Hematopoietic multipotent progenitor cell treated with erythropoietin and hydrocortisone succinate and interleukin-3 and kit ligand, for 15 days (in vitro differentiated cells): Measurements from ENCODE around the gene ABT1.
"Not testable (repeated sequence)": the region's sequence is repeated elsewhere in the genome, so short reads cannot be mapped to it uniquely, and the experiment has no call there.

Experiments
- DNase-seq: peaks from one replicate; pipeline ENCODE4 v3.0.0-alpha.2; 2015; ENCODE audit warnings: low spot score

ABT1 gene

DNA sequence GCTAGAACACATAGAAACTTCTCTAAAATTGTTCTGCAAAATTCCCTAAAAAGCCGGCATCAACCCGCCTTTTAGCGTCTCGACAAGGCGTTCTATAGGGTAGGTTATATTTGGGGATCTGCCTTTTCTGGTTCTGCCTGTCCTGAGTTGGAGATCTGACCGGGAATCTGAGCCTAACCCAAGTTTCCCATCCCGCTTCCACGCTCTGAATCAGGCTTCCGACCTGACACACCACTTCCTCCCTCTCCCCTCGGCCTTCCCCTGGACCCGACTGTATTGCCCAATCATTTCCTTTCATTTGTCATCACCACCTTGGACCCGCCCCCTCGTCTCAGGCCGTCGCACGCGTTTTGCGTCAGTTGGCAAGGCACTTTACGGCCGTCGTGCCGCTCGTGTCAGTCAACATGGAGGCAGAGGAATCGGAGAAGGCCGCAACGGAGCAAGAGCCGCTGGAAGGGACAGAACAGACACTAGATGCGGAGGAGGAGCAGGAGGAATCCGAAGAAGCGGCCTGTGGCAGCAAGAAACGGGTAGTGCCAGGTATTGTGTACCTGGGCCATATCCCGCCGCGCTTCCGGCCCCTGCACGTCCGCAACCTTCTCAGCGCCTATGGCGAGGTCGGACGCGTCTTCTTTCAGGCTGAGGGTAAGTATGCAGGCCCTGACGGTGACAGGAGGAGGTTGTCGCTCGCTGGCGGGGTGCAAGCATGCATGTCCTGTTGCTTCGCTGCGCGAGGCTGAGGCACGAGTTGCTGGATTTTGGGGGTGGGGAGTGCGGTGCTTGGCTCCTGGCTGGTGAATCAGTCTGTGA, at the start of gene ABT1:
ABT1 (plus strand) TSS at position 375 of the 810 bp plus-strand sequence; CDS start at position 405, 30 bp downstream.
- DNase-seq, result peak; percentile 98

DNA sequence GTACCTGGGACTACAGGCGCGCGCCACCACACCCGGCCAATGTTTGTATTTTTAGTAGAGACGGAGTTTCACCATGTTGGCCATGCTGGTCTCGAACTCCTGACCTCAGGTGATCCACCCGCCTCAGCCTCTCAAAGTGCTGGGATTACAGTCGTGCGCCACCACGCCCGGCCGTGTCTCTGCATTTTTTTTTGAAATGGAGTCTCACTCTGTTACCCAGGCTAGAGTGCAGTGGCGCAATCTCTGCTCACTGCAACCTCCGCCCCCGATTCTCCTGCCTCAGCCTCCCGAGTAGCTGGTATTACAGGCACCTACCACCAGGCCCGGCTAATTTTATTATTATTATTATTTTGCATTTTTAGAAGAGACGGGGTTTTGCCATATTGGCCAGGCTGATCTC, 49.4 kb upstream of the ABT1 start:
- not testable (repeated sequence) for DNase-seq

DNA sequence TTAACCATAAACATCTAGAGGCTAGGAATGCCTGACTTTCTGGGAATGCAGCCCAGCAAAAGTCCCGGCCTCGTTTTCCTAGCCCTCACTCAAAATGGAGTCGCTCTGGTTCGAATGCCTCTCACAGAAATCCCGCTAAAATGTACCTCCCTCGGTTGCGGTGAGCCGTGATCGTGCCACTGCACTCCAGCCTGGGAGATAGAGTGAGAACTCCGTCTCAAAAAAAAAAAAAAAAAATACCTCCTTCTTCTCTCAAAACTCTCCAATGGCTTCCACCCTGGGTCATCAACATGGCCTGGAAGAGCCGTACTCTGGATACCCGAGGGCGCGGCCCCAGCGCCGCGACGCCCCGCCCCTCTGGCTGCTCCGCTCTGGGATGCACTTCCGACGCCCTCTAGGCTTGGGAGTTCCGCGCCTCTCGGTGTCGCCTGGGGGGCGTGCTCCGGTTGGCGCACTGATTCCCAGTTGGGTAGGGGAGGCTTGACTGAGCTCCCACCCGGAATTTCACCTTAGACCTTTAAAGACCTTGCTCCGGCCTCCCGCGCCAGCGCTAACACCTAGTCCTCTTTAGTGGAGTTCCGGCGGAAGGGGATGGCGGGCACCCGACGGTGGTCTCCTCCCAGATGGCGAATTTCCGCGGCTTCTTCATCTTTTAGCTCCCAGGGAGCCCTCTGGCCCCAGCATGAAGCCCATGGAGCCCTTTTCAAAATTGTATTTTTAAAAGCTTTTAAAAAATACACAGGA, 46.3 kb upstream of the ABT1 start:
- DNase-seq, result peak; percentile 44

DNA sequence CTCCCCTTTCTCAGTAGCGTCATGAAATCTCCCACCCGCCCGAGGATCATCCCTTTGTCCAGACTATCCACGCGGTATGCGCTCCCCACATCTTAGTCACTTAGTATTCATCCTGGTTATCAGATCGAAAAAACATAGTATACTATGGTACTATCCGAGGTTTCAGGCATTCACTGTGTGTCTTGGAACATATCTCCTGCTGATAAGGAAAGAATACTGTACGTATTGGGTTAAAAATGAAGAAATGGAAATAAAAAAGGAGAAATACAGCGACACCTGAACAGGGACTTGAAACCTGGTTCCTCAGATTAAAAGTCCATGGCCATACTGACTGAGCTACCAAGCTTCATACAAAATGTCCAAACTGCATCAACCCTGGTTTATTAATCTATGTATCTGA, 44.5 kb upstream of the ABT1 start:
- DNase-seq, result no peak

DNA sequence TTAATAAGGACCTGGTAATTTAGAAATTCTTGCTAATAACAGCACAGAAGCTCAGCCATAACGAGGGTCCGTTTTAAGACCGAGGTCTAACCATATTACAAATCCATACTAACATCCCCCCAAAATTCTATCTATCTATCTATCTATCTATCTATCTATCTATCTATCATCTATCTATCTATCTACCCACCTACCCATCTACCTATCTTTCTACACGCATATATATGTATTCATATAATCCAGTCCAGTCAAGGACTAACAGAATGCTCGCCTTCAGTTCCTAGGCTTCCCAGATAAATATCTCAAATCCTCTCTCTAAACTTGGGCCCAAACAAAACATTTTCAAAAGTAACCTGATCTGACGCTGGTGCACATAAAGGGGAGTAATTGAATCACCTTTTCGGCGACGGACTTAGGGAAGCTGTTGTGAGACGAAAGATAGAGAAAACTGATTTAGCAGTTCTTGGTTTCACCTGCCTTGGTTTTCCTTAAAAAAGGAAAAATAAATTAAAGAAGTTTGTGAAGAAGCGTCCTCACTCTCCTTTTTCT, 44.0 kb upstream of the ABT1 start:
- no peak for DNase-seq

DNA sequence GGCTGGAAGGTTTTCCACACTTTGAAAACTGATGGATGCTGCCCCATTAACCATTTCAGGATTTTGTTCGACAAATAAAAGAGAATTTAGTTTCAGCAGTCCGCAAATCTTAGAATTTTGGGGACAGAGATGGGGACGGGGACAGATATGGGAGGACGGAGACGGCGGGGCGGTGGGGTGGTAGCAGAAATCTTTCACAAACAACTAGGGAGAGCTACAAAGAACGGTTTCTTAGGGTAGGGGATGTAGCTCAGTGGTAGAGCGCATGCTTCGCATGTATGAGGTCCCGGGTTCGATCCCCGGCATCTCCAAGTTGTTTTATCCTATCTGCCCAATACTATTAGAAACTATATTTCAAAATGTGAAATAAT, 43.5 kb upstream of the ABT1 start:
- DNase-seq, result peak; percentile 82

DNA sequence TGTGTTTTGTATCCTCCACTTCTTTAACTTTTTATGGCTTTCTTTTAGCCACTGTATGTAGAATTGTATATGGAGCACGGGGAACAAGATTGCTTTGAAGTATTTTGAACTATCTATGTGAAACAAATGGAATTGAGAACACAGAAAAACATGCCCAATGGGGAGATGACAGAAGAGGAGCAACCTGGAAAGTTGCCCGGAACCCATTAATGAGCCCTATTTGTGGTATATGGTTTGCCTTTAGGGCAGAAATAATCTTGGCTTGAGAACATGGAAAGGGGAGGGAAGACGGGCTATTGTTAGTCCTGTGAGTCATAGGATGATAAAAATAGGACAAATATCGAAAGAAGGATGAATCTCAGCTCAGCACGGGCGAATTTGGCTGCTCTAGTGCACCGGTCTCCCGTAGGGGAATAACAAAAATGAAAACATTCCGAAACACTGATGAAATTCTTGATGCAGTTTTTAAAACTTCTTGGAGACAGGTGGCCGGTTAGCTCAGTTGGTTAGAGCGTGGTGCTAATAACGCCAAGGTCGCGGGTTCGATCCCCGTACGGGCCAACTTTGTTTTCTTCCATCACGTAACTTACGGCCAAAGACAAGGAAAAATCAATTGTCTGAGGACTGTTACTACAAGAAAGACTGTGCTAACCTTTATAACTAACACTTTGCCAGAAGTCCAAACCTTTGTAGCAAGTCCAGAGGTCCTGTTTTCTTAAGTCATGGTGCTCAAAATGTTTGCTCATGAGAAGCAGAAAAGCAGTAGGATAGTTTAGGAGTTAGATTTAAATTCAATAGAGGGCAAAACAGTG, 42.9 kb upstream of the ABT1 start:
- DNase-seq, result peak; percentile 83

DNA sequence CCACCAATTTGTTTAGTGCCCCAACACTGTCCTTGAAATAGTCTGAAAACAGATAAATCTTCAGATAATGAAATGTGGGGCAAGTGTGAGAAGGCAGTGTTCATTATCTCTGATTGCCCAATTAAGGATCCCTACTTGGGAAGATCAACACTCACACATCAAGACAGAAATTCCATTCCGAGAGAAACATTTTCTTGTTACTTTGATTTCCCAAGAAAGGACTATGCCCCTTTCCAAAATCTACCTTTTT, 42.4 kb upstream of the ABT1 start:
- DNase-seq, result no peak

DNA sequence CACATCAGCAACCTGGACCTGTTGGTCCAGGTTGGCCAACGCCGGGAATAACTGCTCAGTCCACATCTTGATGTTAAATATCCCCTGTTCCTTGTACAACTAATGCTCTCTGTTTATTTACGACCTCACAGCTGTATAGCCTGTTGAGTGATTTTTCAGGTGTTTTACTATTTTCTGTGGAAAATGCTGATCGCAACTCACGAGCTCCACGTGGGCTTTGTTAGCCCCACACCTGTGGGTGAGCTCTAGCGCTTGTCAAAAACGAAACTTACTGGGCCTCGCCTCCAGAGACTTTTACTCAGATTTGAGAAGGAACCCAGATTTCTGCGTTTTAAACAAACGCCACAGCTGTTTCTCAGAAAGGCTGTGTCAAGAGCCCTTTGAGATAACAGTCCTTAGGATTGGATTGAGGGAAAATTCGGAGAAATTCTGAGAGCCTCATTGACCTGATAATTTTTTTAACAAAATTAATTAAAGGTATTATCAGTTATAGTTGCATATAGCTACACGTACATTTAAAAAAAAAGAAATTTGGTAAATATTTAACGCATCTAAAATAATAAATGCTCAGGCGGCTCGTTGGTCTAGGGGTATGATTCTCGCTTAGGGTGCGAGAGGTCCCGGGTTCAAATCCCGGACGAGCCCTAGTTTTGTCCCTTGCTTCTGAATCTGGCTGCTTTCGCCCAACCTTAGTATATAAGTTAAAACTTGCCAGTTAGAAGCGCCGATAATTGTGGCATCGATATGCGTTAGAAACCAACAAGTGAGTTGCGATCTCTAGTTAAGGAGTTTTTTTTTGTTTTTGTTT, 41.9 kb upstream of the ABT1 start:
- DNase-seq, result peak; percentile 67

DNA sequence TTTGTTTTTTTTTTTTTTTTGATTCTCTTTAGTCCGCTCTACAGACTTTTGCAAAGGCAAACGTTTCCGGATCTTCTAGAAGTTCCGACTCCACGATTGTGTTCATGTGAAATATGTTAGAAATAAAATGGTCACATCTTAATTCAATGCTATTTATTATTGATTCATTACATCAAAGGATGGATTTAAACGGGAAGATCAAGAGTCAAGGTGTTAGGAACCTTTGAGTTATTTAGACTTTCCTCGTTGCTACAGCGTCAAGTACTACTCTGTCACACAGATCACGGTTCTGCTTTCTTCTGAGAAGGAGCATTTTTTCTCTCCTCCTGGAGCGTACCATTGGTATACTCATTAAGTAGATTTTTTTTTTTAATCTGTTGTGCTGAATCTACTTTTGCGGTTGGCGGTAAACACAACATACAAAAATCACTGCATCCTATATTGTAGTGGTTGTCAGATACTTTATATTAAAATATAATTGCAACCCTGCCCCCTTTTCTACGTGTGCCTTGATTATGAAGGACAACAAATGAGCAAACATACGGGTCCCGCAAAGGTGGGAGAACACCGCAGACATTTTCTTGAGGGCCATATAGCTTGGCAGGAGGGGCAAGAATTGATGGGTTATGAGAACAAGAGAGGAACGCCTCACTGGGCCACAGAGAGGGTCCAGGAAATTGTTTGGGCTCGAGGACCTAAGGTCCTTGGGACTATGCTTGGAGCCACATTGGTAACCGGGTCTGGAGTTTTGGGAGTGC, 41.1 kb upstream of the ABT1 start:
- no peak for DNase-seq

DNA sequence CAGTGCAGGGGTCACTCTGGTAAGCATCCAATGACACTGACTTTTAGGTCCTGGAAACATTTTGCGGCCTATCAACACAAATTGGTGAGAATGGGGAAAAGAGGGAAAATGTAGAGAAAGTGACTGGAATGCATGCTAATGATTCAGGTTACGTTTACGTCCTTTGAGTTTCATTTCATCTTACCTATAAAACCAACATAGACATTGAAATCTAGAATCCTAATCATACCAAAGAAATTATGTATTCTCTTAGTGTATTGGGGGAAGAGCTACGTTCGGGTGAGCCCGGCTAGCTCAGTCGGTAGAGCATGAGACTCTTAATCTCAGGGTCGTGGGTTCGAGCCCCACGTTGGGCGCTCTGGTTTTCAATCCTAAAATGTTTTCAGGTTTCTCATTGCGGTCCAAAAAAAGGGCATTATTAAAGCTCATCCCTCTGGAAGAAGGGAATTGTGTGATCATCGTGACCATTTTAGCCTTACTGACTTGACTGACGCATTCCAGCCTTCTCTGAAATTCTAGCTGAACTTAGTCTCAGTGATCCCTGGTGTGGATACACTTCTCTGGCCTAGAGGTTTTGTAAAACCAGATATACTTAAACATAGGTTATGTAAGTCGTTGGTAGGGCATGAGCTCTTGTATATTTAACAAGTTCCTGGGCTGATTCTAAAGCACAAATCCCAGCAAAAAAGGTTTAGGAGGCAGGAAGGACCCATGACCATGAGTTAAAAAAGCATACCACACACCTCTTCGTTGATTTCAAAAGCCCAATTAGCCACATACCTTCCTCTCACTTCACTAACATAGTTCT, 40.3 kb upstream of the ABT1 start:
- DNase-seq, result peak; percentile 41

DNA sequence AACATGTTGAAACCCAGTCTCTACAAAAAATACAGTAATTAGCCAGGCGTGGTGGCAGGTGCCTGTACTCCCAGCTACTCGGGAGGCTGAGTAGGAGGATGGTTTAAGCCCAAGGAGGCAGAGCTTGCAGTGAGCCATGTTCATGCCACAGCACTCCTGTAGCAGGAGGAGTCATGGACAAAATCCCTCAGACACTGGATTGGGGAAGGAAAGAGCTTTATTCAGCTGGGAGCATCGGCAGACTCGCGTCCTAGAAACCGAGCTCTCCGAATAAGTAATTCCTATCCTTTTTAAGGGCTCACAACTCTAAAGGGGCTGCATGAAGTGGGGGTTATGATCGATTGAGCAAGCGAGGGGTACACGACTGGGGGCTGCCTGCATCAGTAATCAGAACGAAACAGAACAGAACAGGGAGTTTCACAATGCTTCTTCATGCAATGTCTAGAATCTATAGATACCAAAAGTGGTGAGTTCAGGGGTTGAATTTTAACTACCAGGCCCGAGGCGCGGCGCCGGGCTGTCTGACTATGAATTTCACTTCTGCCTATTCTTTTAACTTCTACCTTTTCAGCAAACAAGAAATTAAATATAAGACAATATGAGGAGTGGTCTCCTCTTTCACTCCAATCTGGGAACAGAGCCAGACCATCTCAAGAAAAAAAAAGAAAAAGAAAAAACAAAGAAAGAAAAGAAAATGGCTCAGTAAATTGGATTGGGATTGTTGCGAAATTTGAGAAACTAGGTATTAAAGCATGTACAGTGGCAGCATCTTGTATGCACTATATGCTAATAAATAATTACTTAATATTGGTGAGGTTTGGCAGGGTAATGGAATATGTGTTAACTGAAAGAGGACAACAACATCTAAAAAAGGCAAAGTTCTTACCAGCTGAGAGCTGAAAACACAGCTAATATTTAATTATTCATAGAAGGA, 35.0 kb upstream of the ABT1 start:
- DNase-seq, result no peak

DNA sequence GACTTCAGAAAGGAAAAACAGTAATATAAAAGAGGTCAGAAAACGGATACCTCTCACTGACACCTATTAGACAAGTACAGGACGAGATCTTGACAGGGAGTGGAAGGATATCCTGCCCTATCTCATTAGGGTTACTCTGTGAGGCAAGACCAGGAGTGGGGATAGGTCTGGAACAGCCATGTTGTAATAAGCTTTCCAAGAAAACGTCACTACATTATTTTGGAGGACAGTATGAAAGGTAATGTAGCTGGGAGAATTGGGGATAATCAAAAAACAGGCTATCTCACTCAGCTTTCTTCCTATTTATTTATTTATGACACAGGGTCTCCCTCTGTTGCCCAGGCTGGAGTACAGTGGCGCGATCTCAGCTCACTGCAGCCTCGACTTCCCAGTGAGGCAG, 33.3 kb upstream of the ABT1 start:
- no peak for DNase-seq

DNA sequence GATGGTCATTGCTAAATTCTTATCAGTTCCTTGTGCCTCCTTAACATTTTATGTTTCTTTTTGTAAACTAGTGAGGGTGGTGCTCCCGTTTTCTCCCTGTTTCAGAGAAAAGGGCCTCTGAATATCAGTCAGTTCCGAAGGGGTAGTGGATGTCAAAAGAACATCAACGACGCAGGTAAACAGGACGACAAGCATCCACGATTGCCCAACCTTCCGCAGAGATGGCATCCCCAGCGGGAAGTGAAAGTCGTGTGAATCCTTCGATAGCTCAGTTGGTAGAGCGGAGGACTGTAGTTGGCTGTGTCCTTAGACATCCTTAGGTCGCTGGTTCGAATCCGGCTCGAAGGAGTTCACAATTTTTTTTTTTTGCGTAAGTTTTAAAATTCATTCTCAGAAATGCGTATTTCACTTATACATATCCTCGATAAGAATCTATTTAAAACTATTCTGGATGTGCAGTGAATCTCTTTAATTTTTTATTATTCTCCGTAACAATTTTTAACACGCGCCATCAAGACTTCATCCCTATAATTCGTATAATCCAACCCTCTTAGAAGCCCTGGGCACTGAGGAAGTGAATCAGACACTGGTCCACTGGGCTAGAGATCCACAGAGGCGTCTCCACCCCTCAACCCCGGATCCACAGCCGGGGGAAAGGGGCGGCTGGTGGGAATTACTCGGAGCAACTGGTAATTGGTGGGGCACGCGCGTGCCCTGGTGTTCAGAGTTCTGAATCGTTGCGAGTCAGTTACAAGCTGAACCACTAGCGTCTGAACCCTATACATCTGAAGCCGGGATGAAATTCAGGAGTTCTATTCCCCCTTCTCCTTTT, 27.9 kb upstream of the ABT1 start:
- peak; percentile 91 for DNase-seq

DNA sequence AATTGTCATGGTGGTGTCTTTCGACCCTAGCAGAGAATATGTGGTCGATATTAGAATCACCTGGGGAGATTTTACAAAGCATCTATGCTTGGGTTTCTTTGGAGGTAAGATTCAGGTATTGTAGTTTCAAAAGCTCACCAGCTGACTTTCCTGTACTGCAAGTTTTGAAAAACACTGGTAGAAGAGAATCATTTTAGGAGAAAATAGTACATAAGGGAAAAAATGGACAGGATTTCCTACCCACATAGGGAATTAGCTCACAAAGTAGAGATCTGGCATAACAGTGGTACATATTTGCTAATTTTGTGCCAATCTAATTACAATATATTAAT, 27.4 kb upstream of the ABT1 start:
- no peak for DNase-seq

DNA sequence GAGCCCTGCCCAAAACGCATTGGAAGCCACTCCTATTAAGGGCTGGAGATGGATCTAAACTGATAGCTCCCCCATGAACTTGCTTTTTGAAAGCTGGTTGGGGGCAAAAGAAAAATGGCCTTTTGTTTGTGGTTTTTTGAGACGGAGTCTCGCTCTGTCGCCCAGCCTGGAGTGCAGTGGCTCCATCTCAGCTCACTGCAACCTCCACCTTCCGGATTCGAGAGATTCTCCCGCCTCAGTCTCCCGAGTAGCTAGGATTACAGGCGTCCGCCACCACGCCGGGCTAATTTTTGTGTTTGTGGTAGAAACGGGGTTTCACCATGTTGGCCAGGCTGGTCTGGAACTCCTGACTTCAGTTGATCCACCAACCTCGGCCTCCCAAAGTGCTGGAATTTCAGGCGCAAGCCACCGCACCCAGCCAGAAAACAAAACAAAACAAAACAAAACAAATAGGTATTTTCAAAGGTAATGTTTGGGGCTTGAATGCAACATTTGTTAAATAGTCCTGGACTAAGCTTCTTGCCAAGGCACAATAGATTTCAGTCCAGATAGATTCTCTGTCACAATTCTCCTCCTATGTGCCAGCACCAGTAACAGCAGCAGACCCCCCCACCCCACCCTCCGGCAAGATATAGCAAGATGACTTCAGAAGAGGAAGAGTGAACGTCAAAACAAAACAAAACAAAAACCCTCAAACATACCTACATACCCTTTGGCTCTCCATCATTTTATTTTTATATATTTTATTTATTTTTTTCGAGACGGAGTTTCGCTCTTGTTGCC, 26.5 kb upstream of the ABT1 start:
- DNase-seq, result no peak

DNA sequence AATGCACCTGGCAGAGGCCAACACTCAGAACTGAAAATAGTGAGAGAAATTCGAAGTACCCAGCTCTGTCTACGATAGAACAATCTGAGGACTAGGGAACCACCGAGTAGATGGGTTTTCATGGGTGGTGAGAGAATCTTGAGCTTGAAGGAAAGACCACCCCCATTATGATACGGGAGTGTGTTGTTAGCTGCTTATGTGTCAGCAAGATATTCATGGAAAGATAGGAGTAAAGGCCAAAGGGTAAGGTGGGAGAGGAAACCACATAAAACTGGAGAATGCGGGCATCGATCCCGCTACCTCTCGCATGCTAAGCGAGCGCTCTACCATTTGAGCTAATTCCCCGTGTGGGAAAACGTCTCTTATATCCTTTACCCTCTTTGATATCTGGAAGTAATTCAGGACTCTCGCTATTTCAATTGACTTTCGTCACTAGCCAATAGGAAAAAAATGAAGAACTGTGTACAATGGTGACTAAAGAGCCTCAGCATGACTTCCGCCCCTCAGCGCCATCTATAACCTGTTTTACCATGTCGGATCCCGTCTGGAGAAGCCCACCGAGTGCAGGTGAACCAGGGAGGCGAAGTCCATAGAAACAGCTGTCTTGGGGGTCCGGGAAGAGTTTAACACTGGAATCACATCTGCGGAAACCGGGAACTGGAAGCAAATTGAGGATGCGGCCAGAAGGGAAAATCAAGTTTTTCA, 25.0 kb upstream of the ABT1 start:
- peak; percentile 67 for DNase-seq
